SK-N-MC (cell line): ENCODE results near the gene A2ML1.

Experiments
- EZH2 ChIP-seq: fragments of 200-600 bp; sonication (generic); IDR thresholded peaks from one replicate; pipeline ENCODE4 v1.6.1; 2017; ENCODE audit warnings: antibody characterized with exemption
- FOXP2 ChIP-seq: optimal IDR thresholded peaks from 2 replicates; pipeline ENCODE3; 2011; ENCODE audit warnings: mild to moderate bottlenecking, moderate library complexity; ENCODE audit not compliant: insufficient read depth; ENCODE audit errors: extremely low read length, control extremely low read depth
- POLR2AphosphoS5 ChIP-seq: IDR thresholded peaks from 2 replicates; pipeline ENCODE4 v1.6.1; 2012; ENCODE audit warnings: mild to moderate bottlenecking, low read depth, low read length, borderline replicate concordance

DNA sequence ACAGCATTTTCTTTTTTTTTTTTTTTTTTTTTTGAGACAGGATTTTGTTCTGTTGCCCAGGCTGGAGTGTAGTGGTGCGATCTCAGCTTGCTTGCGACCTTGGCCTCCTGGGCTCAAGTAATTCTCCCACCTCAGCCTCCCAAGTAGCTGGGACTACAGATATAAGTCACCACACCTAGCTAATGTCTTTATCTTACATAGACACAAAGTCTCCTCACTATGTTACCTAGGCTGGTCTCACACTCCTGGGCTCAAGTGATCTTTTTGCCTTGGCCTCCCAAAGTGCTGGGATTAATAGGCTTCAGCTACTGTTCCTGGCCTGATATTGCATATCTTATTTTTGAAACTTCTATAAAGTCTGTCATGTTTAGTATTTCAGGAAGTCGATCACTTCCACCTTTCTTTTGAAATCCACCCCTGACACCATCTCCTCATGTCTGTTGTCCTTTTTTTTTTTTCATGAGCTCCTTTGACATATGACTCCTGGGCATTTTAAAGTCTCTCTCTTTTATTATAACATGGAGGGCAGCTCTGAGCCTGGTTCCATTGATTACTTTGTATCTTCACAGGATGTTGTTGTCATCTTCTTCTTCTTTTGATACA, 5.9 kb upstream of the A2ML1 start:
- TF ChIP-seq POLR2AphosphoS5 (no peak), EZH2 (no peak), FOXP2 (no peak)
